SK-N-SH (cell line): ENCODE measurements around the gene GABRG3. TPM values are rescaled to one million over a fixed set of nuclear protein-coding genes. Genes with fewer than 3 reads are reported as not detected.

Source experiments
- CTCF ChIA-PET: fragments of 300-600, 350-600 bp; formaldehyde crosslinking; extraction: SDS; loops from one replicate; lab custom pipeline; 2021; lab: Yijun Ruan, JAX
- POLR2A ChIA-PET: fragments of 350-600 bp; sonication (Branson Sonifier 250); formaldehyde crosslinking; extraction: SDS; loops from one replicate; lab custom pipeline; 2020; ENCODE audit warnings: antibody characterized with exemption, inconsistent platforms; lab: Yijun Ruan, JAX
- DNase-seq: peaks from one replicate; pipeline ENCODE4 v3.0.0; 2012
- H2AFZ ChIP-seq: fragments of 200-600 bp; sonication (generic); 2 replicates; pipeline ENCODE4 v1.8.1; 2016; ENCODE audit warnings: antibody characterized with exemption, mild to moderate bottlenecking, low read depth
- H3F3A ChIP-seq: fragments of 200-600 bp; sonication (generic); replicated peaks from 2 replicates; pipeline ENCODE3; 2016; ENCODE audit warnings: antibody characterized with exemption, mild to moderate bottlenecking; ENCODE audit not compliant: insufficient read depth
- H3K27ac ChIP-seq, 2 experiments: fragments of 200-500 bp in 1 of 2; fragments of 200-600 bp in 1 of 2; sonication (Bioruptor generic) in 1 of 2; sonication (generic), shearing (Covaris generic) in 1 of 2; 2 replicates each; pipeline versions ENCODE4 v1.5.1 to v1.6.1; 2014 to 2016; ENCODE audit warnings: low read depth in 2 of 2, inconsistent platforms in 1 of 2, low read length in 1 of 2, mild to moderate bottlenecking in 1 of 2, mixed read lengths in 1 of 2
- H3K27me3 ChIP-seq: fragments of 200-600 bp; sonication (generic), shearing (Covaris generic); 2 replicates; pipeline ENCODE4 v1.6.1; 2016; ENCODE audit warnings: mixed run types; ENCODE audit not compliant: insufficient read depth
- H3K36me3 ChIP-seq, 2 experiments: fragments of 200-500 bp in 1 of 2; fragments of 200-600 bp in 1 of 2; sonication (Bioruptor generic) in 1 of 2; sonication (generic) in 1 of 2; replicated peaks in 1 of 2; 2 replicates each; pipeline versions ENCODE3 to v1.5.1; 2014 to 2016; ENCODE audit warnings: low read length in 1 of 2, mild to moderate bottlenecking in 1 of 2; ENCODE audit not compliant: insufficient read depth in 2 of 2, control insufficient read depth in 1 of 2
- H3K4me1 ChIP-seq, 2 experiments: fragments of 200-500 bp in 1 of 2; fragments of 200-600 bp in 1 of 2; sonication (Bioruptor generic) in 1 of 2; sonication (generic), shearing (Covaris generic) in 1 of 2; 2 replicates each; pipeline versions ENCODE4 v1.5.1 to v1.6.1; 2014 to 2016; ENCODE audit warnings: low read depth in 1 of 2, low read length in 1 of 2, mixed run types in 1 of 2; ENCODE audit not compliant: insufficient read depth in 2 of 2, control insufficient read depth in 1 of 2
- H3K4me2 ChIP-seq: fragments of 200-600 bp; sonication (generic), shearing (Covaris generic); 2 replicates; pipeline ENCODE4 v1.6.1; 2017; ENCODE audit warnings: mixed run types
- H3K4me3 ChIP-seq, 2 experiments: fragments of 200-500 bp in 1 of 2; fragments of 200-600 bp in 1 of 2; sonication (Bioruptor generic) in 1 of 2; sonication (generic), shearing (Covaris generic) in 1 of 2; 2 replicates each; pipeline versions ENCODE4 v1.5.1 to v1.8.1; 2014 to 2016; ENCODE audit warnings: low read depth in 2 of 2, inconsistent platforms in 1 of 2, low read length in 1 of 2, mild to moderate bottlenecking in 1 of 2, mixed read lengths in 1 of 2, moderate library complexity in 1 of 2
- H3K79me2 ChIP-seq: fragments of 200-600 bp; sonication (generic); 2 replicates; pipeline ENCODE4 v1.8.1; 2017; ENCODE audit warnings: mild to moderate bottlenecking; ENCODE audit not compliant: insufficient read depth
- H3K9ac ChIP-seq: fragments of 200-600 bp; sonication (generic); 2 replicates; pipeline ENCODE4 v1.6.1; 2017; ENCODE audit warnings: mixed run types
- H3K9me2 ChIP-seq: fragments of 200-600 bp; sonication (generic); 2 replicates; pipeline ENCODE4 v1.6.1; 2017; ENCODE audit warnings: mixed run types
- H3K9me3 ChIP-seq: fragments of 200-600 bp; sonication (generic); 2 replicates; pipeline ENCODE4 v1.6.1; 2017; ENCODE audit warnings: mixed run types, mild to moderate bottlenecking, moderate library complexity
- H4K20me1 ChIP-seq: fragments of 200-600 bp; sonication (generic); 2 replicates; pipeline ENCODE4 v1.6.1; 2017; ENCODE audit warnings: mild to moderate bottlenecking, mixed run types; ENCODE audit not compliant: insufficient read depth
- EP300 ChIP-seq, 2 experiments: IDR thresholded peaks; 2 replicates each; pipeline versions ENCODE4 v1.4.0 to v1.6.1; 2012; ENCODE audit warnings: borderline replicate concordance in 1 of 2, low read depth in 1 of 2, low read length in 1 of 2
- MEF2A ChIP-seq: IDR thresholded peaks from 2 replicates; pipeline ENCODE4 v1.4.0; 2012; ENCODE audit warnings: low read depth, borderline replicate concordance
- RFX5 ChIP-seq: IDR thresholded peaks from 2 replicates; pipeline ENCODE4 v1.6.1; 2012; ENCODE audit warnings: mild to moderate bottlenecking, improper control_type of control experiment, low read length
- RXRA ChIP-seq: IDR thresholded peaks from 2 replicates; pipeline ENCODE4 v1.4.0; 2012; ENCODE audit warnings: low read depth, mild to moderate bottlenecking, borderline replicate concordance
- TAF1 ChIP-seq: IDR thresholded peaks from 2 replicates; pipeline ENCODE4 v1.6.1; 2012; ENCODE audit warnings: low read depth, mild to moderate bottlenecking, low read length, moderate library complexity, borderline replicate concordance
- TCF12 ChIP-seq: IDR thresholded peaks from 2 replicates; pipeline ENCODE4 v1.4.0; 2012
- WGBS: methylation state at CpG from one replicate; pipeline ENCODE4 v1.1.6; 2017; ENCODE audit warnings: low lambda C conversion rate; 5-methylcytosine and 5-hydroxymethylcytosine counted together
- polyA plus RNA-seq, 3 experiments: library from polyadenylated mRNA; depleted of rRNA; stranded (reverse); fragments of >200 nt; gene quantifications; 2 replicates each; pipeline ENCODE4 v1.2.3, GENCODE V29; 2012
- TF ChIP-seq, protein P1 (sequence below): IDR thresholded peaks from 2 replicates; pipeline ENCODE4 v1.4.0; 2012; ENCODE audit warnings: low read depth, borderline replicate concordance
- TF ChIP-seq, protein P2 (sequence below): fragments of 150-350 bp; IDR thresholded peaks from 2 replicates; pipeline ENCODE4 v1.6.1; 2016; ENCODE audit warnings: mild to moderate bottlenecking, low read depth, low read length
- TF ChIP-seq, protein P3 (sequence below): IDR thresholded peaks from 2 replicates; pipeline ENCODE4 v1.4.0; 2012; ENCODE audit warnings: low read depth, borderline replicate concordance

Gene GABRG3
- polyA plus RNA-seq, 1 of the 3 experiments (the other 2 are of a cell fraction), result not detected

DNA sequence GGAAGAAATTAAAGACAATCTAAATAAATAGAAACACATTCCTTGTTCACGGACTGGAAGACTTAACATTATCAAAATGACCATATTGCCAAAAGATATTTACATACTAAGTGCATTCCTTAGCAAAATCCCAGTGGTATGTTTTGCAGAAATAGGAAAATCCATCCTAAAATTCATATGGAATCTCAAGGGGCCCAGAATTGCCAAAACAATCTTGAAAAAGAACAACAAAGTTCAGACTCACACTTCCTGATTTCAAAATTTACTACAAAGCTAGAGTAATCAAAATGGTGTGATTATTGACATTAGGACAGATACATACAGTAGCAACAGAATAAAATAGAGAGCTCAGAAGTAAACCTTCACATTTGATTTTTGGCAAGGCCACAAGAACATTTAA, 612.7 kb downstream of the GABRG3 start:
- H3K27me3 ChIP-seq, result no peaks in the 10 kb centered on the region
- no peaks in the 10 kb centered on the region for H3K9me2 ChIP-seq
- no peaks in the 10 kb centered on the region for H3F3A ChIP-seq
- no peak overlapping the region for H3K27ac ChIP-seq
- H3K36me3 ChIP-seq, result no peaks in the 10 kb centered on the region
- no peaks in the 10 kb centered on the region for H3K9me3 ChIP-seq
- no peak for DNase-seq
- H3K9ac ChIP-seq, result no peak overlapping the region
- H3K4me3 ChIP-seq, result no peak overlapping the region
- H3K79me2 ChIP-seq, result no peaks in the 10 kb centered on the region
- H4K20me1 ChIP-seq, result no peaks in the 10 kb centered on the region
- ChIA-PET POLR2A (no interaction called here), CTCF (no interaction called here)
- H3K4me2 ChIP-seq, result no peak overlapping the region
- 0% methylated on average over 1 of the region's 1 CpG for WGBS
- no peak for TF ChIP-seq TAF1
- TF ChIP-seq, protein P1, sequence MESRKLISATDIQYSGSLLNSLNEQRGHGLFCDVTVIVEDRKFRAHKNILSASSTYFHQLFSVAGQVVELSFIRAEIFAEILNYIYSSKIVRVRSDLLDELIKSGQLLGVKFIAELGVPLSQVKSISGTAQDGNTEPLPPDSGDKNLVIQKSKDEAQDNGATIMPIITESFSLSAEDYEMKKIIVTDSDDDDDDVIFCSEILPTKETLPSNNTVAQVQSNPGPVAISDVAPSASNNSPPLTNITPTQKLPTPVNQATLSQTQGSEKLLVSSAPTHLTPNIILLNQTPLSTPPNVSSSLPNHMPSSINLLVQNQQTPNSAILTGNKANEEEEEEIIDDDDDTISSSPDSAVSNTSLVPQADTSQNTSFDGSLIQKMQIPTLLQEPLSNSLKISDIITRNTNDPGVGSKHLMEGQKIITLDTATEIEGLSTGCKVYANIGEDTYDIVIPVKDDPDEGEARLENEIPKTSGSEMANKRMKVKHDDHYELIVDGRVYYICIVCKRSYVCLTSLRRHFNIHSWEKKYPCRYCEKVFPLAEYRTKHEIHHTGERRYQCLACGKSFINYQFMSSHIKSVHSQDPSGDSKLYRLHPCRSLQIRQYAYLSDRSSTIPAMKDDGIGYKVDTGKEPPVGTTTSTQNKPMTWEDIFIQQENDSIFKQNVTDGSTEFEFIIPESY, result no peak
- no peaks in the 10 kb centered on the region for H3K4me1 ChIP-seq
- H2AFZ ChIP-seq, result no peak overlapping the region

DNA sequence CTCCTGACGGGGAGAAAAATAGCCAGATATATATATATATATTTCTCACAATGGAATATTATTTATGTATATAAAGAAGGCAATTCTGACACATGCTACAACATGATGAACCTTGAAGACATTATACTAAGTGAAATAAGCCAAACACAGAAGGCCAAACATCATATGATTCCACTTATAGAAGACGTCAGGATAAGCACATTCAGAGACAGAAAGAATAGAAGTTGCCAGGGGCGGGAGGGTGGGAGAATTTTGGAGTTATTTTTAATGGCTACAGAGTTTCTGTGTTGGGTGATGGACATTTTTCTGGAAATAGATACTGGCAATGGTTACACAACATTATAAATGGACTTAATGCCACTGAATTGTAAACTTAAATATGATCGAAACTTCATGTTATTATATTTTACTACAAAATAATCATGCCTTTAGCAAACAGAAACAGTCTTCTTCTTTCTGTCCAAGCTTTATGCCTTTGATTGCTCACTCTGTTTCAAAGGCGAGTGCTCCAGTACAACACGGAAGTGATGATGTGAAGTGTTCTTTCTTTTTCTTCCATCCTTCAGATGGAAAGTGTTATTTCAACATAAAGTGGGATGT, 614.2 kb downstream of the GABRG3 start:
- WGBS, result 43% methylated on average over 6 of the region's 6 CpGs
- Histone ChIP-seq H3K9me2 (no peaks in the 10 kb centered on the region), H3K9ac (no peak overlapping the region), H4K20me1 (no peaks in the 10 kb centered on the region), H2AFZ (no peak overlapping the region), H3F3A (no peaks in the 10 kb centered on the region), H3K4me1 (no peaks in the 10 kb centered on the region), H3K4me2 (no peak overlapping the region), H3K27ac (no peak overlapping the region), H3K36me3 (no peaks in the 10 kb centered on the region), H3K4me3 (no peak overlapping the region), H3K79me2 (no peaks in the 10 kb centered on the region), H3K27me3 (no peaks in the 10 kb centered on the region), H3K9me3 (no peaks in the 10 kb centered on the region)
- TF ChIP-seq, protein P2, sequence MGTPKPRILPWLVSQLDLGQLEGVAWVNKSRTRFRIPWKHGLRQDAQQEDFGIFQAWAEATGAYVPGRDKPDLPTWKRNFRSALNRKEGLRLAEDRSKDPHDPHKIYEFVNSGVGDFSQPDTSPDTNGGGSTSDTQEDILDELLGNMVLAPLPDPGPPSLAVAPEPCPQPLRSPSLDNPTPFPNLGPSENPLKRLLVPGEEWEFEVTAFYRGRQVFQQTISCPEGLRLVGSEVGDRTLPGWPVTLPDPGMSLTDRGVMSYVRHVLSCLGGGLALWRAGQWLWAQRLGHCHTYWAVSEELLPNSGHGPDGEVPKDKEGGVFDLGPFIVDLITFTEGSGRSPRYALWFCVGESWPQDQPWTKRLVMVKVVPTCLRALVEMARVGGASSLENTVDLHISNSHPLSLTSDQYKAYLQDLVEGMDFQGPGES, result no peak
- TF ChIP-seq EP300 (IDR thresholded peaks at IDR 0.05; ENCODE audit: borderline replicate concordance in 1 of 2, low read depth in 1 of 2, low read length in 1 of 2) (no peak), TCF12 (no peak), RXRA (no peak), RFX5 (no peak), MEF2A (no peak)
- TF ChIP-seq, protein P3, sequence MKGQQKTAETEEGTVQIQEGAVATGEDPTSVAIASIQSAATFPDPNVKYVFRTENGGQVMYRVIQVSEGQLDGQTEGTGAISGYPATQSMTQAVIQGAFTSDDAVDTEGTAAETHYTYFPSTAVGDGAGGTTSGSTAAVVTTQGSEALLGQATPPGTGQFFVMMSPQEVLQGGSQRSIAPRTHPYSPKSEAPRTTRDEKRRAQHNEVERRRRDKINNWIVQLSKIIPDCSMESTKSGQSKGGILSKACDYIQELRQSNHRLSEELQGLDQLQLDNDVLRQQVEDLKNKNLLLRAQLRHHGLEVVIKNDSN, result no peak
- DNase-seq, result no peak
- POLR2A ChIA-PET, result no interaction called here
- CTCF ChIA-PET, result no interaction called here
